ENCODE data around the gene XPO6. TPM values are rescaled to one million over a fixed set of nuclear protein-coding genes. Genes with fewer than 3 reads are reported as not detected.
"Not testable (repeated sequence)": the region's sequence is repeated elsewhere in the genome, so short reads cannot be mapped to it uniquely, and the experiment has no call there.

XPO6 gene
- total and polyA plus RNA-seq, 12 donors = 61.1 to 194 (median 95.8) TPM

- TF ChIP-seq POLR2A (IDR thresholded peaks at IDR 0.05) (no peak), CTCF (IDR thresholded peaks at IDR 0.05) (no peak)
- Histone ChIP-seq H3K27ac (no peak overlapping the region), H3K9me3 (replicated peaks in 1 of 3) (no peaks in the 10 kb centered on the region), H3K36me3 (replicated peaks in 1 of 2) (no peaks in the 10 kb centered on the region), H3K4me3 (no peak overlapping the region), H3K4me1 (replicated peaks in 1 of 2) (peaks cover 0 to 8% of the 10 kb centered on the region in 2 donors), H3K27me3 (peaks cover 10% of the 10 kb centered on the region)
- intact Hi-C loops (cut with DNase I) = no loop called here
- 89 to 91% (median 90%) methylated on average over 6 of the region's 6 CpGs for WGBS, 4 donors
- no peak for DNase-seq
Measured at GRCh38 chr16:28254158-28254557, 42.4 kb upstream of the XPO6 start.

- Histone ChIP-seq H3K4me3 (no peak overlapping the region), H3K9me3 (replicated peaks in 1 of 3) (no peaks in the 10 kb centered on the region), H3K27me3 (no peaks in the 10 kb centered on the region), H3K27ac (no peak overlapping the region), H3K36me3 (replicated peaks in 1 of 2) (no peaks in the 10 kb centered on the region), H3K4me1 (replicated peaks in 1 of 2) (no peaks in the 10 kb centered on the region)
- no peak for TF ChIP-seq POLR2A (IDR thresholded peaks at IDR 0.05)
- TF ChIP-seq CTCF (IDR thresholded peaks at IDR 0.05) = no peak
- WGBS, 4 donors = 58 to 82% (median 68%) methylated on average over 3 of the region's 3 CpGs
- intact Hi-C loops (cut with DNase I) = no loop called here
- DNase-seq = no peak
Measured at GRCh38 chr16:28250999-28251398, 39.2 kb upstream of the XPO6 start.

GRCh38 chr16:28249483-28249882, 37.7 kb upstream of the XPO6 start:
- H3K4me3 ChIP-seq; intact Hi-C loops (cut with DNase I); H3K36me3 ChIP-seq (replicated peaks in 1 of 2); DNase-seq; H3K27ac ChIP-seq; H3K27me3 ChIP-seq; H3K9me3 ChIP-seq (replicated peaks in 1 of 3); H3K4me1 ChIP-seq (replicated peaks in 1 of 2): not testable (repeated sequence)
- WGBS, 4 donors = 73 to 92% (median 78%) methylated on average over 2 of the region's 2 CpGs; no CpG with 5 or more reads in 1 of the 4 donors

- no peaks in the 10 kb centered on the region for H3K36me3 ChIP-seq (replicated peaks in 1 of 2)
- 77 to 93% (median 92%) methylated on average over 6 of the region's 6 CpGs for WGBS, 4 donors
- H3K4me1 ChIP-seq (replicated peaks in 1 of 2) = no peaks in the 10 kb centered on the region
- no peak overlapping the region for H3K27ac ChIP-seq
- H3K9me3 ChIP-seq (replicated peaks in 1 of 3) = no peaks in the 10 kb centered on the region
- DNase-seq = no peak
- TF ChIP-seq CTCF (IDR thresholded peaks at IDR 0.05) (no peak), POLR2A (IDR thresholded peaks at IDR 0.05) (no peak)
- no peak overlapping the region for H3K4me3 ChIP-seq
- intact Hi-C loops (cut with DNase I) = no loop called here
- H3K27me3 ChIP-seq = no peaks in the 10 kb centered on the region
Measured at GRCh38 chr16:28241924-28242323, 30.2 kb upstream of the XPO6 start.

GRCh38 chr16:28237754-28238357, 26.1 kb upstream of the XPO6 start:
- H3K4me3 ChIP-seq = no peak overlapping the region
- TF ChIP-seq CTCF (IDR thresholded peaks at IDR 0.05) = no peak
- no peak for TF ChIP-seq POLR2A (IDR thresholded peaks at IDR 0.05)
- intact Hi-C loops (cut with DNase I) = no loop called here
- no peak overlapping the region for H3K27ac ChIP-seq
- H3K4me1 ChIP-seq (replicated peaks in 1 of 2) = no peaks in the 10 kb centered on the region
- WGBS, 4 donors = 94 to 100% (median 95%) methylated on average over 3 of the region's 3 CpGs
- DNase-seq = no peak
- H3K27me3 ChIP-seq = peaks cover 4% of the 10 kb centered on the region
- no peaks in the 10 kb centered on the region for H3K9me3 ChIP-seq (replicated peaks in 1 of 3)
- H3K36me3 ChIP-seq (replicated peaks in 1 of 2) = no peaks in the 10 kb centered on the region
